Neural cell (in vitro differentiated cells): Measurements from ENCODE around the gene PKP2.
"Not testable (repeated sequence)": the region's sequence is repeated elsewhere in the genome, so short reads cannot be mapped to it uniquely, and the experiment has no call there.

Source experiments
- EP300 ChIP-seq: fragments of 450-650 bp; conservative IDR thresholded peaks from 2 replicates; pipeline ENCODE4 v1.6.1; 2014; ENCODE audit warnings: antibody characterized with exemption, mild to moderate bottlenecking, moderate library complexity; ENCODE audit not compliant: poor library complexity, severe bottlenecking
- EZH2 ChIP-seq: fragments of 200-600, 300-800 bp; shearing (Covaris generic), sonication (generic); IDR thresholded peaks from 2 replicates; pipeline ENCODE4 v1.6.1; 2014; ENCODE audit warnings: antibody characterized with exemption, low read length, borderline replicate concordance, mild to moderate bottlenecking; ENCODE audit not compliant: insufficient read depth, poor library complexity, severe bottlenecking
- POLR2AphosphoS5 ChIP-seq: IDR thresholded peaks from 2 replicates; pipeline ENCODE4 v1.6.1; 2012
- RAD21 ChIP-seq: fragments of 450-650 bp; conservative IDR thresholded peaks from 2 replicates; pipeline ENCODE4 v1.6.1; 2014; ENCODE audit warnings: antibody characterized with exemption, mild to moderate bottlenecking, moderate library complexity
- REST ChIP-seq: IDR thresholded peaks from 2 replicates; pipeline ENCODE4 v1.6.1; 2012; ENCODE audit warnings: borderline replicate concordance
- TAF1 ChIP-seq: IDR thresholded peaks from 2 replicates; pipeline ENCODE4 v1.6.1; 2012; ENCODE audit warnings: low read depth
- TF ChIP-seq, protein P1 (sequence below): fragments of 450-650 bp; IDR thresholded peaks from 2 replicates; pipeline ENCODE4 v1.5.1; 2014; ENCODE audit warnings: antibody characterized with exemption, mild to moderate bottlenecking, moderate library complexity; ENCODE audit not compliant: poor library complexity, severe bottlenecking

- TF ChIP-seq POLR2AphosphoS5, EP300, EZH2, TAF1, REST, RAD21: not testable (repeated sequence)
- TF ChIP-seq, protein P1, sequence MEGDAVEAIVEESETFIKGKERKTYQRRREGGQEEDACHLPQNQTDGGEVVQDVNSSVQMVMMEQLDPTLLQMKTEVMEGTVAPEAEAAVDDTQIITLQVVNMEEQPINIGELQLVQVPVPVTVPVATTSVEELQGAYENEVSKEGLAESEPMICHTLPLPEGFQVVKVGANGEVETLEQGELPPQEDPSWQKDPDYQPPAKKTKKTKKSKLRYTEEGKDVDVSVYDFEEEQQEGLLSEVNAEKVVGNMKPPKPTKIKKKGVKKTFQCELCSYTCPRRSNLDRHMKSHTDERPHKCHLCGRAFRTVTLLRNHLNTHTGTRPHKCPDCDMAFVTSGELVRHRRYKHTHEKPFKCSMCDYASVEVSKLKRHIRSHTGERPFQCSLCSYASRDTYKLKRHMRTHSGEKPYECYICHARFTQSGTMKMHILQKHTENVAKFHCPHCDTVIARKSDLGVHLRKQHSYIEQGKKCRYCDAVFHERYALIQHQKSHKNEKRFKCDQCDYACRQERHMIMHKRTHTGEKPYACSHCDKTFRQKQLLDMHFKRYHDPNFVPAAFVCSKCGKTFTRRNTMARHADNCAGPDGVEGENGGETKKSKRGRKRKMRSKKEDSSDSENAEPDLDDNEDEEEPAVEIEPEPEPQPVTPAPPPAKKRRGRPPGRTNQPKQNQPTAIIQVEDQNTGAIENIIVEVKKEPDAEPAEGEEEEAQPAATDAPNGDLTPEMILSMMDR = not testable (repeated sequence)
Observed at GRCh38 chr12:32879066-32879465, 17.5 kb downstream of the PKP2 start.
